ENCODE data around the gene SERPINE1. TPM values are rescaled to one million over a fixed set of nuclear protein-coding genes. Genes with fewer than 3 reads are reported as not detected.

The SERPINE1 gene
- total RNA-seq, 1 donor from 2014 or later = 0.27 TPM

DNA sequence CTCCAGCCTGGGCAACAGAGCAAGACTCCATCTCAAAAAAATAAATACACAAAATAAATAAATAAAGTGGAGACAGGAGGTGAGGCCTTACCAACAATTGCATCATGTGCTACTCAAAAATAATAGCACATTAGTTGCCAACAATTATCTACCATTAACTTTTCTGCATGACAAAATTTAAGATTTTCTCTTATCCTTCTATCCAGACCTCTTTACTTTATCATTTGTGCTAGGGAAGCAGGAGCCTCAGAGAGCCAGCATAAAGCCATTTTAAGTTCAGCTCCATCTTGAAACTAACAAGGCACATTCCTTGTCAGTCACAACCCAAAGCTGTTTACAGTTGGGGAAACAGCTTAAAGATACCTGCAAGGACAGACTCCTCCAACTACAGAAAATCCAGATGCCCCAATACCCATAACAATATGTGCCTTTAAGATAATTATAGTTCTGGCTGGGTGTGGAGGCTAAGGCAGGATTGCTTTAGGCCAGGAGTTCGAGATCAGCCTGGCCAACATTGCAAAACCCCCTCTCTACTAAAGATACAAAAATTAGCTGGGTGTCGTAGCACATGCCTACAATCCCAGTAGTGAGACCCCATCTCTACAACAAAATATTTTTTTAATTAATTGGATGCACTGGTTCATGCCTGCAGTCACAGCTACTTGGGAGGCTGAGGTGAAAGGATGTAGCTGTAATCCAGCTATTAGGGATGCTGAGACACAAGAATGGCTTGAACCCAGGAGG lies 25.2 kb downstream of the SERPINE1 start:
- intact Hi-C loops (cut with micrococcal nuclease) = loop anchor here (10.0 kb wide), 1 partner anchor 67 kb away; the partner anchor contains the start of gene TRIM56

DNA sequence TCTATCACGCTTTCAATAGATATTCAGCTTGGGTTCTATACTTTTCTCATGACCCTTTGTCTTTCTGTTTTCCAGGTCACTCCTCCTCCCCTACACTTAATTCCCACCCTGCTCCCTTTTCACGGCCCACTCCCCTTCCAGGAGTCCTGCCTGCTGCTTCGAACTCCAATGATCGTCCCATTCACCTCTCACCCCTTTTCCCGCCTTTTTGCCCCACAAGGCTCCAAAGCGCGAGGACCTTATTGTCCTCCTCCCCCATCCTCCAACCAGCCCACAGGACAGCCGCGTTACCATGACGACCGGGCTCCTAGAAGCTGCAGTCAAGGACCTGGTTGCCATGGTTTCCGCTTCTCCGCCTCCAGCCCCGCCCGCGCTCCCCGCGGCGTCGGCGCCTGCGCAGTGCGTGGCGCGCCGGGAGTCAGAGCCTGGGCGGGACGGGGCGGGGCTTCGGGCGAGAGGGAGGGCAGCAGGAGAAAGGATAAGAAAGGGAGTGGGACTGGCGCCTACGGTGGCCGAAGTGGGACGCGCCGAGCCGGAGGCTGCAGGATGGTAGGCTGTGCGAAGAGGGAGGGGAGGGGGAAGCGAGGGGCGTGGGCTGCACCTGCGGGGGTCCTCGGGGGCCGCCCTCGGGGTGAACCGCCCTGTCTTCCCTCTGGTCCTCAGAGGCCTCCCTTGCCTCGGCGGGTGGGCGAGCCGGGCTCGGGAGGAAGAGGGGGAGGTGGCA lies 27.2 kb downstream of the SERPINE1 start, which contains the start of gene AP1S1:
AP1S1 (plus strand) TSS at position 508 of the 724 bp plus-strand sequence; CDS start at position 547, 39 bp downstream.
- intact Hi-C loops (cut with micrococcal nuclease) = loop anchor here (1.0 to 10.0 kb wide), 4 partner anchors 11 to 69 kb away; partner anchors contain the start of genes TRIM56, VGF and ZNHIT1

DNA sequence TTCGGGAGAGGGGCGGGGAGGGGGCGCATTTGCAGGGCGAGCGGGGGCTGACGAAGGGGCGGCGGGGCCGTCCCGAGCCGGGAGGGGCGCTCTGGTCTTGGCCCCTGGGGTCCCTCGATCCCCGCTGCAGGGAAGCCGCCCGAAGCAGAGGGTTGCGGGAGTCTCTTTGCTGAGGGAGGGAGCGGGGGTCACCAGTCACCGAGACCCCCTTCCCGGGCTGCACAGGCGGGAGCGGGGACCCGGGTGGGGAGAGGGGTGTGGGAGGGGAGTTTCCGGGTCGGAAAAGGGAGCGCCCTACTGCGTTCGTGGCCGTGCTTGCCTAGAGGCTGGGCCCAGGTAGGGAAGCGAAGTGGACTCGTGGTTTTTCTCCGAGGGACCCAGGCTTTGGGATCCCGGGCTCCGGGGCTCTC lies 27.8 kb downstream of the SERPINE1 start:
- intact Hi-C loops (cut with micrococcal nuclease) = loop anchor here (1.0 to 10.0 kb wide), 4 partner anchors 11 to 70 kb away; partner anchors contain the start of genes TRIM56, VGF and ZNHIT1

DNA sequence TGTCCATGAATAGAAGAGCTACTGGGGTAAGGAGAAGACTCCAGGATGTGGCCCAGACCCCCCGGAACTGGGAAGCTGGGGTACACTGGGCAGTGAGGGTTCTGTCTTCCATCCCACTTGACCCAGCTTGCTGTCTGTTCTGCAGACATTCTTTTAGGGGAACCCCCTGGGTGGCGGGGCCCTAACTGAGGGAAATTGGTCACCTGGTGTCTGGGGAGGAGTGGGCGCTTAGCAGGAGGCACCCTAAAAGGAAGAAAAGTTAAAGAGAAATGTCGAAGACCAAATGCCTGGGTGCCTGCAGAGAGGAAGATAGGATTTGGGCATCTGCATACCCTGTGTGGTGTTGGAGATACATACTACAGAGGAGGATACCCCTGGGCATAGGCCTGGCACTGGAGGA lies 28.4 kb downstream of the SERPINE1 start:
- intact Hi-C loops (cut with micrococcal nuclease) = loop anchor here (10.0 kb wide), 1 partner anchor 71 kb away; the partner anchor contains the start of gene TRIM56

DNA sequence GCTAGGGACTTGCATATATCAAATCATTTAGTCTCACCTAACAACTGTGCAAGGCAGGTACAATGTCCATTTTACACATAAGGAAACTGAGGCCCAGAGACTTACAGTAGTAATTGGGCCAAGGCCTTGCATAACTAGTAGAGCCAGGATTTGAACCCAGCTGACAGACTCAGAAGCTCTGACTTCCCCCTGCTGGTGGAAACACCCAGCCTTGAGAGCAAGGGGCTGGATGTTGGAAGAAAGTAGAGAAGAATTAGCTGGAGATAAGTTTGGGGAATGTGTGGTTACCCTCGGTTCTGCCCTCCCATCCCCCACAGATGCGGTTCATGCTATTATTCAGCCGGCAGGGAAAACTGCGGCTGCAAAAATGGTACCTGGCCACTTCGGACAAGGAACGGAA lies 29.4 kb downstream of the SERPINE1 start:
- intact Hi-C loops (cut with micrococcal nuclease) = loop anchor here (10.0 kb wide), 1 partner anchor 71 kb away; the partner anchor contains the start of gene TRIM56

DNA sequence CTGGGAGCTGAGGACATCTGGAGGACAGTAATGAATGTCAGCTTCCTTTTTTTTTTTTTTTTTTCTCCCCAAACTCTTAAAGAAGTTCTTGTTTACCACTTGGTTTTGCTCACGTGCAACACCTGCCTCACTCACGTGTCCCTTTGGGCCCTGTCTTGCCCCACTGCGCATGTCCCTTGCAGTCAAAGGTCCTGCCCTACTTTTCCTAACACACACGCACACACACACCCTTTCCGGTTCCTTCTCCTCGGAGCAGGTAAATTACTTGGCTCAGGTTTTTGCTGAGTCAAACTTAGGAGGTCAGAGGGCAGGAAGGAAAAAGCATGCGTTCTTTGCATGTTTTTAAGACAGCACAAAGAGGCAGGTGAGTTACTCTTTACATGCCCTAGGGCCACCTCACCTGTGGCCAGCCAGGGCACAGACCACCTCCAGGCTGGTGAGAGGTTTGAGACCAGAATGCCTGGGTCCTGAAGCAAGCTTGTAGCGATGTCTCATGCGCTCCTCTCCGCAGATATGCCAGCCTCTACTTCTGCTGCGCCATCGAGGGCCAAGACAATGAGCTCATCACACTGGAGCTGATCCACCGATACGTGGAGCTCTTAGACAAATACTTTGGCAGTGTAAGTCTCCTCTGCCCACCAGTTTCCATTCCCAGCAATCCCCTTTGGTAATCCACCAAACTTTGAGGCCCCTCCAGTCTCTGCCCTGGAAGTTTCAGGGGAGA lies 30.1 kb downstream of the SERPINE1 start:
- intact Hi-C loops (cut with micrococcal nuclease) = loop anchor here (10.0 kb wide), 1 partner anchor 72 kb away; the partner anchor contains the start of gene TRIM56

DNA sequence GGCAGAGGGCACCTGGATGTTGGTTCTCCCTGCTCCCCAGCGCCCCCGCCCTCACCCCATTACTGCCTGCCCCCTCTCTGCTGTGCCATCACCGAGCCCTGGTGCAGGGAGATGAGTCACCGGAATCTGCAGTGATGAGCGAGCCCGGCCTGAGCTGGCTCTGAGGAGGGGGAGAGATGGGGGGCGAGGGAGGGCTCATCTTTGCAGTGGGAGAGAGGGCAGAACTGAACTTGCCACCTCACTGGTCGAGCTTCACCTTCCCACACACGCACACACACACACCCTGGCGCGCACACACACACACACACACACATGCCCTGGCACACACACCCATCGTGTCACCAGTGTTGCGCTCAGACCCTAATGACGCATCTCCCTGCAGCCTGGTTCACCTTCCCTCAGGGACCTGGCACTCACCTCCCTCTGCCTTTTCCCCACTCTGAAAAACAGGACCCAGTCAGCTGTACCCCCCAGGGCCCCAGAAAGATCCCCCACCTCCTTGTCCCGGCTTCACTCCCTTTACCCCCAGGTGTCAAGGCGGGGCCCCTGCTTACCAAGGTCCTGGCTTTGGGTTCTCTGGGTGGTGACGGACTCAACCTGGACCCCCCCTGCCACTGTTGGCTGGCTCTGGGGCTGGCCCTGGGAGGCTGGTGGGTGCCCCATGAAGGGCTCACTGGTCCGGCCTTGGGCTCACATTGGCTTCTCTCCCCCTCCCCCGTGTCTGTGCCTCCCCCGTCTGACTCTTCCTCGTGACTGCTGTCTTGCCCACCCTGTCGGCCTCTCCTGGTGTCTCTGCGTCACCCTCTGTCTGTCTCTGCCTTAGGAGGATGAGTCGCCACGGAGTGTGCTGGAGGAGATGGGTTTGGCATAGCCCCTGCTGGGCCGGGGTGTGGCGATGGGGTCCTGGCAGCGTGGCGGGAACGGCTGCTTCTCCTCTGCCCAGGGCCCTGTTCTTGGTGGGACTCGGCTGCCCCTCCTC lies 33.1 kb downstream of the SERPINE1 start:
- intact Hi-C loops (cut with micrococcal nuclease) = loop anchor here (10.0 kb wide), 1 partner anchor 75 kb away; the partner anchor contains the start of gene TRIM56

DNA sequence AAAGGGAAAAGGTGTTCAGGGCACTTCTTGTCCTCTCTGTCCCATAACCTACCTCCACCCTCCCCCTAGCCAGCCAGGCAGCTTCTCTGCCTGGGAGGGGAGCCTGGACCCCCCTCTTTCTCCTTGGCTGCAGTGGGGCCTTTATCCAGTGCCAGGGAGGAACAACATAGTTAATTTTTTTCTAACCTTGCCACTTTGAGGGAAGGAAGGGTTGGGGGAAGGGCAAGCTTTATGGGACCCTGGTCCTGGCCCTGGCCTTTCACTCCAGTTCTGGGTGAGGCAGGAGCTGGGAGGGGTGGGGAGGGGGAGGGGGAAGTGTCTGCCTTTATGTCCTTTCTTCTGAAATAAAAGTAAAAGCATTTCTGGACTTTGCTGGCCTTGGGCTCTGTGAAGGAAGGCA lies 34.0 kb downstream of the SERPINE1 start:
- intact Hi-C loops (cut with micrococcal nuclease) = no loop called here

DNA sequence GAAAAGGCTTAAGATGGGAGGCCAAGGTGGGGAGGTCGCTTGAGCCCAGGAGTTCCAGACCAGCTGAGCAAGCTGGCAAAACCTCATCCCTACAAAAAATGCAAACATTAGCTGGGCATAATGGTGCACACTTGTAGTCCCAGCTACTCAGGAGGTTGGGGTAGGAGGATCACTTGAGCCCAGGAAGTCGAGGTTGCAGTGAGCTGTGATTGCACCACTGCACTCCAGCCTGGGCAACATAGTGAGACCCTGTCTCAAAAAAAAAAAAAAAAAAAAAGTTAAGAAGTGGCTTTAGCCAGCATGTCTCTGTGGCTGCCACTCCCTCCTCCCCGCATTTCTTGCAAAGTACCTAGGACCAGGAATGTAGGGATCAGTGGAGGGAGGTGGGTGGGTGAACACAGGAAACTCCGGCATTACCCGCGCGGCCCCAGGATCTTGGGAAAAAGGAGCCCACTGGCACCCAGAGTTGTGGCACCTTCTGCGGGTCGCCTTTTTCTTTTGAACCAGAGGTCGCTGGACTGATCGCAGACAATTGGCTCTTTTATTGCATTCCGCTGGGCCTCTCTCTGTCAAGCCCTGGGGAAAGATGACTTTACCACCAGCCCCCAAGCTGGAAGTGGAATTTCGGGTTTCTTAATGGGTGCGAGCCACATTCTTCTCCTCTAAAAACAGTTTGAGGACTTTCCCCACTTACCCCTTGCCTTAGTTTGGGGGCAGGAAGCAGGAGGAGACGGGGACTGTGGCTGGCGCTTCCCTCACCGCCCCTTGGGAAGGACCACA lies 35.0 kb downstream of the SERPINE1 start:
- intact Hi-C loops (cut with micrococcal nuclease) = no loop called here

DNA sequence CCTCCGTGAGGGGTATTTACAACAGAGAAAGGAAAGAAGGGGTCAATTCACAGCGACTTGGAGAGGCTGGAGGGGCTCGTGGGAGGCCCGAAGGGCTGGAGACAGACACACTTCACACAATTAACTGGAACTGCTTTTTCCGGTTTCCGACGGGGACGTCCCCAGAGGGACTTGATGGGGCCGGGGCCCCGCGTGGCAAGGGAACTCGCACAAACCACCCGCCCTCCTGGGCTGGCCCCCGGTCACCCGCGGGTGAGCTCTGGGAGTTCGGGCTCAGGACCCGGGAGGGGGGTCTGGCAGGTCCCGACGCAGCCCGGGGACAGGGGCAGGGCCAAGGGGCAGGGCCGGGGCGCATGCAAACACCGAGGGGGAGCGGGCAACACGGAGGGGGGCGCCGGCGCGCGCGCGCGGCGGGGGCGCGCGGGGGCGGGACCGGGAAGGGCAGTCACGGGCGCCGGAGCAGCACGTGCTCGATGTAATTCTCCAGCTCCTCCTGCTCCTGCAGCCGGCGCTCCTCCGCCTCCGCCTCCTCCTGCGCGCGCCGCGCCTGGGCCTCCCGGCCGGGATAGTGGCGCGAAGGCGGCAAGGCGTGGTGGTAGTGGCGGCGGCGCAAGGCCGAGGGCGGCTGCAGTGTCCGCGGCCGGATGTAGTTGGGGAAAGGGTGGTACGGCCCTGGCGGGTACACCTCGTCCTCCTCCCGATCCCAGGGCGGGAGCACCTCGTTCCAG lies 35.8 kb downstream of the SERPINE1 start:
- intact Hi-C loops (cut with micrococcal nuclease) = no loop called here

DNA sequence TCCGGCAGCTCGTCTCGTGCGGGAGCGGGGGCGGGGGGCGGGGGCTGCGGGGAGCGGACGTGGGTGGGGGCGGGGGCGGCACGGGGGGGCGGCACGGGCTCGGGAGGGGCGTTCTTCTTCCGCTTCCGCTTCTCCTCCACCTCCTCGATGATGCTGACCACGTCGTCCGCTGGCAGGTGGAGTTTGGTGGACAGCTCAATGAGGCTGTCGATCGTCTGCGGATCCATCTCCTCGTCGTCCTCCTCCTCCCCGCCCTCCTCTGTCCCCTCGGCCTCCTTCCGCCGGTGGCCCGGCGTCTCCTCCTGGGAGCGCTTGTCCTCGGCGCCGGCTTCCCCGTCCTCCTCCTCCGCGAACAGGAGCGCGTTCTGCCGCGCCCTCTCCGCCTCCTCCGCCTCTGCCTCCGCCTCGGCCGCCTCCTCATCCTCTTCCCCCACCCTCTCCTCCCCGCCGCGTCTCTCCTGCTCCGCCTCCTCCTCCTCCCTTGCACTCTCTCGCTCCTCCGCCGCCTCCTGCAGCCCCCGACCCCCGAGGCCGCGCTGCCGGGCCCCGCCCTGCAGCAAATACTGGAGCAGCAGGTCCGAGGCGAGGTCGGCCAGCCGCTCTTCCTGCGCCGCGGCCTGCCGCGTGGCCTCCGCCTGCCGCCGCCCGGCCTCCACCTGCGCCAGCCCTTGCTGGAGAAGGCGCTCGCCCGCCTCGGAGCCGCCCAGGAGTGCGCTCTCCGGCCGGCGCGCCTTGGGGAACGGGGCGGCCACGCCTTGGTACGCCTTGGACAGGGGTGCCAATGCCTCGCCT lies 36.6 kb downstream of the SERPINE1 start:
- intact Hi-C loops (cut with micrococcal nuclease) = no loop called here

DNA sequence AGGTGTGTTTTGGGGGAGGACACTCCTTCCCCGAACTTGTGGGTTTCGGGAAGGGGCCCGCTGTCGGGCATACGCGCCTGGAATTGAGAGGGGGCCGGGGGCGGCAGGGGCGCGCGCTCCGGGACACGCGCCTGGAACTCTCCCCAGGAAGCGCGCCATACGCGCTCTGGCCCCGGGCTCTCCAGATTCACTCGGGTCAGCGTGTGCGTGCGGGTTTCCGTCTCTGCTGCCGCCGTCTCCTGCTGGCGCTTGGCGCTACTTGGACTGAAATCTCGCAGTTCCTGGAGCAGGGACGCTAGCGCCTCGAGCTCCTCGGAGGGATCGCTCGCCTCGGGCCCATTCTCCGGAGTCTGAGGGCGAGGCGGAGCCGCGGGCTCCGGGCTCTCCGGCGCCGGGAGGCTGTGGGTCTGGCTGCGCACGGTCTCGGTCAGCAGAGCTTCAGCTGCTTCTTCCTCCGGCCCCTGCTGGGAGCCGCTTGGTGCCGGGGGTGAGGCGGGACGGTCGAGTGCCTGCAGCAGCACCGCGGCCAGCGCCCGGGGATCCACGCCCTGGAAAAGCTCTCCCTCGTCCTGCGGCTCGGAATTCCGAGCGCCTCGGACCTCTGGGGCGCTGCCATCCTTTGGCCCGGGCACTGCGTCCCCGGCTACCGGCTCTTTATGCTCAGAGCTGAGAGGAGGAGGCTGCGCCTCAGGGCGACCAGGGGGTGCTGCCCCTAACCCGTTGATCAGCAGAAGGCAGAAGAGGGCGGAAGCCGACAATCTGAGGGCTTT lies 37.4 kb downstream of the SERPINE1 start:
- intact Hi-C loops (cut with micrococcal nuclease) = no loop called here

DNA sequence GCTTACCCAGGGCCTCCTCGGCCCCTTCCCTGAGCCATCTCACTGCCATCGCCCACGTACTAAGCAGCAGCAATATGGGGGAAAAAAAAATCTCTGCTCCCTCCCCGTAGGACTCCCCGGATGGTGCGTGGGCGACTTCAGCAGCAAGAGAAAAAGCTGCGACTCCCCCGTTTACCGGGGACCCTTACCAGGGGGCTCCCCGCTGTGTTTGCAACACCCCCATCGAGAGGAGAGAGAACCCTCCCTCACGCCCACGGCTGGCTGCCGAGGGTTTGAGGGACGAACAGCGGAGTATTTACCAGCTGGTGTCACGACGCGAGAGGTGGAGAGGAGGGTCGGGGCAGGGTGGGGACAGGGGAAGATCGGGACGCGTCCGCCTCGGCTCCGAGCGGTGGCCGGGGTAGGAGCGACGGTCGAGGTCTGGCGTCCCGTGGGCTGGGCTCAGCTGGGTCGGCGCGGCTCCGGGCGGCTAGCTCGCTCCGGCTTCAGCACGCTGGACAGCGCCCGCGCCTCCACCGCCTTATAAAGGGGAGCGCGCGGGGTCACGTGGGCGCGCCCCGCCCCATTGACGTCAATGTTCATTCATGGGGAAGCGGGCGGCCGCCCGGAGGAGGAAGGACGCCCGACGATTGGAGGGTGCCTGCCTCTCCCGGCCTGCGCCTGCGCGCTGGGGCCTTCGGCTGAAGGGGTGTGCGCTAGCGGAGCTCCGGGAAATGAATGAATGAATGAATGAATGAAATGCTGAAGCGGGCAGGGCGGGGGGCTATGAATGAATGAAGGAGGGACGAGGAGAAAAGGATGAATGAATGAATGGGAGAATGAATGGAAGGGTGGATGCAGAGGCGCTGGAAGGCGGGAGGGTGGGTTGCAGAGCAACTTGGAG lies 38.4 kb downstream of the SERPINE1 start, which contains the start of gene VGF:
VGF (minus strand) TSS at position 495 of the 883 bp plus-strand sequence. CDS start 726 bp downstream, outside the sequence.
- intact Hi-C loops (cut with micrococcal nuclease) = loop anchor here (1.0 to 5.0 kb wide), 3 partner anchors 11 to 276 kb away; partner anchors contain the start of genes AP1S1 and UFSP1

DNA sequence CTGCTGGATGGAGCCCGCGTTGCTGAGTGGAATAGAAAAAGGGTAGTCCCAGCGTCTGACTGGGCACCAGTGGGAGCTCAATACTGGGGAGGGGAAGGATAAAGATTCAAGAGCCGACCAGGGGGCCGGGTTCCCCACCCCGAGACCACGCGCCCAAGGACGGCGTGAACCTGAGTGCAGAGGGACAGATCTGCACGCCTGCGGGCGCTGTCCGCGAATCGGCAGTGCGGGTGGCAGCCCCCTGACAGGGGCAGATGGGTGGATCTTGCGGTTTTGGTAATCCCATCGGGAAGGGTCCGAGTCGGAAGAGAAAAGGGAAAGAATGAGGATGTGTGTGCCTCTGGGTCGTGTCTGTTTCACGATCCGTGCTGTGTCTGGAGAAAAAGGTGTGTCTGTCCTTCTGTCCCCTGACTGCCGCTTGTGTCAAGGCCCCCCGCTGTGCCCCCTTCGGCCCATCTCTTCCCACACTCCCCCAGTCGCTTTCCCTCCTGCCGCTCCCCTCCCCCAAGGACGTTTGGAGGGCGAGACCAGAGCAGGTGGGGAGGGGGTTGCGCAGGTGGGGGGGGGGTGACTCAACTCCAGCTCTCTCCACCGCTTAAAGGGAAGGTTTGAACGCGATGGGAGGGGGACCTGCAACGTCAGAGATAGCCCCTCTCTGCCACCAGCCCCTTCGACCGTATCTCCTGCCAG lies 39.2 kb downstream of the SERPINE1 start:
- intact Hi-C loops (cut with micrococcal nuclease) = loop anchor here (1.0 to 5.0 kb wide), 3 partner anchors 12 to 277 kb away; partner anchors contain the start of genes AP1S1 and UFSP1

DNA sequence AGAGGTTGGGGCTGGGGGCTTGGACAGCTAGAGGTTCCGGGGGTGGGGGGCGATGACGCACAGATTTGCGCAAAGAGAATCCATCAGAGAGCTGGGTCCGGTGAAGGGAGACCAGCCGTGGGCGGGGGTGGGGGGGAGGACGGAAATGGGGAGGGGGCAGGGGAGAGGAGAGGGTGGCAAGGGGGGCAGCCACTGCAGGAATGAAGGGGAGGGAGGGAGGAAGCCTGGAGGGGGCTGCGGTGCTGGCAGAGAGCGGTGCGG lies 39.7 kb downstream of the SERPINE1 start:
- intact Hi-C loops (cut with micrococcal nuclease) = loop anchor here (5.0 kb wide), 1 partner anchor 76 kb away; no protein-coding TSS in a partner anchor

All from T-helper 2 cell treated with Interferon-gamma antibody and Interleukin-4, amounts not matched to agents 100 ng/mL and 5 ng/mL, for 36 hours (primary cell).